GM18858 (cell line): ENCODE measurements around the gene CAMK1D.
"Not testable (repeated sequence)": the region's sequence is repeated elsewhere in the genome, so short reads cannot be mapped to it uniquely, and the experiment has no call there.

ENCODE experiments used
- ATAC-seq: cut with Tn5 transposase; IDR thresholded peaks from one replicate; pipeline ENCODE4 v1.9.1; 2021; ENCODE audit not compliant: unreplicated experiment

The CAMK1D gene

DNA sequence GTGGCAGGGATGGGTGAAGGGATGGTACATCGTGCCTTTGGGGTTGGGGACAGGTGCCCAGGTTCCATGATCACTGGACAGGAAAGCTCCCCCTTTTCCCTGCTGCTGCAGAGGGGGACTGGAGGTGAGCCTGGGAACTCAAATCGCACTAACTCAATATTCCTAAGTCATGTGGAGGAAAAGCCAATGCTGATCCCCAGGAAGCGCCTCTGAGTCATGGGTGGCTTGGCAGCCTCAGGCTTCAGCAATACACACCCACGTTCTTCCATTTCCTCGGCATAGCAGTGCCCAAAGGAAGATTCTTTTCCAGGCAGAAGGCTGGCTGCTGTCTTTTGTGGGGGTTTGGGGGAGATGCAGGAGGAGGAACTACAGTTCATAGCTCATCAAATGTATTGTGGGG is 486.4 kb downstream of the CAMK1D start:
- ATAC-seq = no peak

GRCh38 chr10:12838366-12838765 is 489.0 kb downstream of the CAMK1D start:
- ATAC-seq = no peak

DNA sequence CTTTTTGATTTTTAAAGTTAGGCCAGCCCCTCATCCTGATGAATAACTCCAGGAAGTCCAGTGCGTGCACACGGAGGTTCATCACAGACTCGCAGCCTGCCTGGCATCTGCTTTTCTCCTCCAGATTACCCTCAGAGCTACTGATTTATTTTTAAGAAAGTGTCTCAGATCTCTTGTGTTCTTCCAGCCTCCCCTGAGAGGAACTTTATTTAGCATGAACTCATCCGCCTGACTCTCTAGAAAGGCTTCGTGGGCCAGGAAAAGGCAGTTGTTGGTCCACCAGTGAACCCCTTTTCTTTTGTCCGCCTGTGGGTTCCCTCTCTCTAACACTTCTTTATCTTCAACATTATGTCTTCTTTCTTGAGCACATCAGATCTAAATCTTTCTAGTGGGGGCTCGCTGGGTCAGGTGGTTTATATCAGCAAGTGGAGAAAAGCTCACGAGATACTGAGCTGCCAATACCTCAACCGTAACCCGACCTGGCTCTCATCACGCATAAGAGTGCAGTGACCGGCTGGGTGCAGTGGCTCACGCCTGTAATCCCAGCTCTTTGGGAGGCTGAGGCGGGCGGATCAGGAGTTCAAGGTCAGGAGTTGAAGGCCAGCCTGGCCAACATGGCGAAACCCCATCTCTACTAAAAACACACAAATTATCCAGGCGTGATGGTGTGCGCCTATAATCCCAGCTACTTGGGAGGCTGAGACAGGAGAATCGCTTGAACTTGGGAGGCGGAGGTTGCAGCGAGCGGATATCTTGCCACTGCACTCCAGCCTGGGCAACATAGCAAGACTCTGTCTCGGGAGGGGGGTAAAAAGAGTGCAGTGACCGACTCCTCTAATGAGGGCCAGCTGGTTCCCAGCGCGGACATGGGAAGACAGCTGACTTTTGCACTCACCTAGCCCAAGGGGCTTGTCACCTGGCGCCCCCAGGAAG is 489.9 kb downstream of the CAMK1D start:
- ATAC-seq = no peak

DNA sequence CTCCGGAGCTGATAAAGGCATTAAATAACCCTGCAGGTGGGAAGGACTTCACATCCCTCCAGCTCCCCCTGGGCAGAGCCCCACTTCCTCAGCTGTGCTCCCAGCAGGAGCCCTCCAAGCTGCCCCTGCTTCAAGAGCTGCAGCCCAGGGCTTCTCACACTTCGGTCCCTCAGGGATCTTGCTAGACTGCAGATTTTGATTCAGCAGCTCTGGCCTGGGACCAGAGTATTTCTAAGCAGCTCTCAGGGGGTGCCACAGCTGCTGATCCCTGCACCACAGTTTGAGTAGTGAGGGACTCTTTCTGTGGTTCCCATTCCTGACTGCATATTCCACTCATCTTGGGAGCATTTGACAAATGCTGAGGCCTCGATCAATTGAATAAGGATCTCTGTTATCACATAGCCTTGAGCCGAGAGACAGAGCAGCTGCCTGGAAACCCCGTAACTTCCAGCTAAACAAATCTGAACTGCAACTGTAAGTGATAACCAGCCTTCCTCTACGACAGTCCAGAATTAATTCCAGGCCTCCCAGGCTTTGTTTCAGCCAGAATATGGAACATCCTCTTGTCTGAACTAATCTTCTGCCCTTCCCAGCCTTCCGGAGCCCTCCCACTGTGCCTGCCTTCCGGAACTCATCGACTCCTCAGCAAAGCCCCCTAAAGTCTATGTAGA is 490.7 kb downstream of the CAMK1D start:
- no peak for ATAC-seq

DNA sequence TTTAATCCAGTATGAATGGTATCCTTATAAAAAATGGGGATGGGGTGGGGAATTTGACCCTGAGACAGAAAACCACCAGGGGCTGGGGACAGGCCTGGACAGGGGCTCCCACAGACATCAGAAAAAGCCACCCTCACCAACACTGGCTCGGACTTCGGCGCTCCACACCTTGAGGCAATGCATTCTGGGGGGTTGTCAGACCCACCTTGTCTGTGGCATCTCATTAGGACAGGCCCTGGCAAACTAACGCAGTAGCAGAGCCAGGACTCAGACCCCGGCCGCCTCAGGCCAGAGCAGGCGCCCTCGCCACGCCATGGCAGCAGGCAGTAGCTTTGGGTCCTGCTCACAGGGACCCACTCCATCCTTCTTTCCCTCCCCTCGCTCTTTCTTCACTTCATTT is 492.1 kb downstream of the CAMK1D start:
- ATAC-seq = no peak

DNA sequence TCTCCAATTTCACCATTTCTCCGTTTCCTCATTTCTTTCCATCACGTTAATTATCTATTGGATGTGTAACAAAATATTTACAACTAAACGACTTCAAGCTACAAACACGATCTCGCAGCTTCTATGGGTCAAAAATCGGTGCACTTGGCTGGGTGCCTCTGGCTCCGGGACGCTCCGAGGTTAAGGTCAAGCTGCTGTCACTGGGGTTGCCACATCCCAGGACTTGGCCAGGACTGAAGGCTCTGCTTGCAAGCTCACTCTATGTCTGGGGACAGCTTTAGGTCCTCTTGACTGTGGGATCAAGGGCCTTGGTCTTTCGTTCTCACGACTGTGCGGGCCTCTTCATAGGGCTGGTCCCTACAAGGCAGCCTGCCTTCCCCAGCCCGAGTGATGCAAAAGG is 492.5 kb downstream of the CAMK1D start:
- no peak for ATAC-seq

GRCh38 chr10:12842310-12842709 is 493.0 kb downstream of the CAMK1D start:
- ATAC-seq = no peak

DNA sequence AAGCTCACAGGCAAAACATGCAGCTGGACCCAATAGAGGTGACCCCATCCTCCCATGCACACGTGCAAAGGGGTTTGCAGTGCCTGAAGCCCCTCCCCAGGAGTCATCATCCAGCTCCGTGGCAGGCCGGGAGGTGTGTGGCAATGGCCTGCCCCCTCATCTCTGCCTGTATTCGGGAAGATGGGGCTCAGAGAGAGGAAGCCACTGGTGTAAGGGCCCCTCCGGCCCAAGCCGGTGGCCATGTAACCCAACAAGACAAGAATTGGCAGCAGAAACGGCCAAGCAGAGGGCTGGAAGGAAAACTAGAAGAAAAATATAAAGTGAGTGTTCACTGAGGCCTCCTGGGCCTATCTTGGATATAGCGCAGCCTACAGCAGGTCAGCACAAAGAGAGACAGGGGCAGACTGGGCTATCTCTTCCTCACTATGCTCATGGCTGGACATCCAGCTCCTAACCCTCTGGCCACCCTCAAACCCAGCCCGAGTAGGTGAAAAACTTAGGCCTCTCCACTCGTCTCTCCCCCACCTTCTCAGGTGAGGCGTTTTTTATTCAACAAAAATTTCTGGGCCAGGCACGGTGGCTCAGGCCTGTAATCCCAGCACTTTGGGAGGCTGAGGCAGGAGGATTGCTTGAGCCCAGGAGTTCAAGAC is 494.1 kb downstream of the CAMK1D start:
- no peak for ATAC-seq

DNA sequence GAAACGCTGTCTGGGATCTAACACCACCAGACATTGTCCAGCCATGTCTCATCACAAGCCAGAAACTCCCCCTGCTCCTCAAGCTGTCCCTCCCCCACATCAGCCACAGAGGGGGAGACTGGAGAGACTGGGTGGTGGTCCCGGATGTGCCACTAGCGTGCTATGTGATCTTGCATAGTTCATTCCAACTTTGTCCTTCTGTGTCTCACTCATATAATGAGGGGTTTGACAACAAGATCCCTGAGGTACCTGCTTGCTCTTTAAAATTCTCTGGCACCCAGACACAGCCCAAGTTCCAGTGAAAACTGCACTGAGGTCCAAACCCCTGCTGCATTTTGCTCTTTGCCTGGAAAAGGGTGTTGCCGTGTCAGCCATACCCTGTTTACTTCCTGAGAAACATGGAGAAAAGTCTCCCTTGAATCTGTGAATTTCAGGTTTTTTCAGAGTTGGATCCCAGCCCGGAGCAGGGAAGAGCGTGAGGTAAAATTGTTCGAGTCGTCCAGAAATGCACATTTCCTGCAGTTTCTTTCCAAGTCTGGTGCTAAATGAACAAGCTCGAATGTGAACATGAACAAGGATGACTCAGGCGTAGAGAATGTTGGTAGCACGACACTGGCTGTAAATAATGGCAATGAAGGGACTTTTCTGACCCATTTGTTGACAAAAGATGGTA is 495.6 kb downstream of the CAMK1D start:
- no peak for ATAC-seq

GRCh38 chr10:12846718-12847117 is 497.4 kb downstream of the CAMK1D start:
- no peak for ATAC-seq

DNA sequence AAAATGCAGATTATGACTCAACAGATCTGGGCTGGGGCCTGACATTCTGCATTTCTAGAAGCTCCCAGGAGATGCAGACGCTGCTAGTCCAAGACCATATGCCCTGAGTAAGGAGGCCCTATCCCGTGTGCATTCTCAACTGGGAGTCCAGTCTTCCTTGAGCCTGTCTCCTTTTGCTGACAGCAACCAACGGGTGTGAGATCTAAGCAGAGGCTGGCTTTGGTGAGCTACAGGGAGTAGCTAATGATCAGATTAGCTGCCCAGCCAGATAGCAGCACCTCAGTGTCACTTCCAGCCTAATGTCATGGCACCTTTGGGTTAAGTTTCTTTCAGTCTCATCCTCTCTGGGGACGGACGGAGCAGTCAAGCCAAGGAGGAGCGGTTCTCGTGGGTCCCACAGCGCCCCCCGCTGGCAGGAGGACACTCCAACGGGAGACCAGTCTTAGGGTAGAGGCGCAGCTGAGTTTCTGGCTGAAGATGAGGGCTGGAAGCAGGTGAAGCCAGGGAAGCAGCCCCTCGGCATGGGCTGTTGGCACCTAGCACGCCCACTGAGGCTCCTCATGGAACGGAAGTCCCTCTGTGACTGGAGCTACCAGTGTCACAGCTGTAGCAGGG is 498.1 kb downstream of the CAMK1D start:
- ATAC-seq = no peak

DNA sequence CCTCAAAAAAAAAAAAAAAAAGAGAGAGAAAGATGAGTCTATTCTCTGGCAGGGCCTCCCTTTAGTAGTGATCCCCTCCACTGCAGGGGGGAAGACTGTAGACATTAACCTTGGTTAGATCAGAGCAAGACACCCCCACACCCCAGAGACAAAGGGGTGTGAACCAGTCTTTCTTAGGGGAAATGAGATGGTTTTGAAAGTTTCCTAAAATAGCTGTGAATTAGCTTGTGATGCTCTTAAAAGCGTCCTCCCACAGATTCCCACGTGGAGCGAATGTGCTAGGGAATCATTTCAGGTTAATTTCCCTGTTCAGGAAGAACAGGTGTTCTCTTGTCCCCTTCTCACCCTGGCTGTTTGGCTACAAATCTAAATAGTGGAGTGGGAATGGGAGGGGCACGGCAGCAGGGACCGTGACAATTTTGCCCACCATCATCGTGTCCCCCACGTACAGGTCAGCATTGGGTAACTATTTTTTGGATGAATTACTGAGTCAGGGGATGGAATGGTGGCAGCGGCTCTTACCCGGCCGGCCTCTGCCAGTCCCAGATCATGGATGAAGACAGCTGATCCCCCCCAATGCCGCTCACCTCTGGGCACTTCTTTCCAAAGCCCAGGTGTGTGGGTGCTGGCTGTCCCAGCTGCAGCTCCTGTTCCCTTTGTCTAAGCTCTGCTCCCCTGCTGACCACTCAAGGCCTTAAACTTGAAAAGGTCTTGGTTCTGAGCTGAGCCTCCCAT is 499.3 kb downstream of the CAMK1D start:
- ATAC-seq = no peak

- ATAC-seq = no peak
Measured at GRCh38 chr10:12849319-12850181, 500.2 kb downstream of the CAMK1D start.

DNA sequence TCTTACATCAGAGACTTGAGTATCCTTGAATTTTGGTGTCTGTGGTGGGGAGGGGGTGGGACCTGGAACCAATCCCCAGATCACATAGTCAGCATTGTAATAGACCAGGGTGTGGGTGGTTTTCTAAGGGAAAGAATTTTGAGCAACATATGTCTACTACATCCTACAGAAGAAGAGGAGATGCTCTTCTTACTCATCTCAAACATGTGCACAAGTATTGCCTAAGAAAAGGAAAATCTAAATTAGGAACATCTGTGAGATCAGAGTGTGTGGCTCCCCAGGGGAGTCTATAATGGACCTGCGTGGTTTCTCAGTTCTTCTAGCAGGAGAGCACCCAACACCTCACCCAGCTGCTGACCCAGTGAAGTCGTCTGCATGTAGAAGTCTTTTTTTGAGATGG is 503.3 kb downstream of the CAMK1D start:
- no peak for ATAC-seq

DNA sequence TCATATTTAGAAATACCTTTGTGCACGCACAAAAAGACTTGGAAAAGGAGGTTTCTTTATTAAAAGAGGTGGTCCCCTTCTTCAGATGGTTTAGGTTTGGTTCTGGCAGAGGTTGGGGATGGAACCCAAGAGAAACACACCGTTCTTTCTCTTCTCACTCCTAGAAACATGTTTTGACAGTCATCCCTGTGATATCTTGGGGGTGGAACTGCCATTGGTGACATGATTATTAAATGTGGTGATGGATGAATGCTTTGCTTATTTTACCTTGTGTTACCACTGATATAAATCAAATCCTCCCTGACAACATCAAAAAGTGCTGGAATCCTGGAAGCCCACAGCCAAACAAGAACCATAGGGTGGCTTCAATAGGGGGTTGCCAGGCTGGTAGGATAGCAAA is 505.6 kb downstream of the CAMK1D start:
- no peak for ATAC-seq

DNA sequence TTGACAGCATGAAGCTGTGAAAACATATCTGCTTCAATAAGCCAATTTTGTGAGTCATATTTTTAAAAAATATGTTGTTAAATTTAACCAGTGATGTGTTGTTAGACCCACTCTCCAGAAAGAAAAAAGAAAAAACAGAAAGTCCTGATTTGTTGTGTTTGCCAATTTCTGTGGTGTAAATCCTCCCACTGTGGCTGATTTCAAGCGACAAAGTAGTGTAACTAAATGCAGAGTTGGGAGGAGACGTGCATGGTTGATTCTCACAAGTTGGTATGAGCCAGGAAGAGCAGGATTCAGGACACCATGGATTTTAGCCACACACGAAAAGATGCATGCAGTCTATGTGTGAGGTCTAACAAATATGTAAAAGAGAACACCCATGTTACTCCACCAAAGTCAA is 513.1 kb downstream of the CAMK1D start:
- ATAC-seq = no peak

GRCh38 chr10:12865515-12865914 is 516.2 kb downstream of the CAMK1D start:
- ATAC-seq = not testable (repeated sequence)

- ATAC-seq = no peak
Measured at GRCh38 chr10:12868229-12868628, 518.9 kb downstream of the CAMK1D start.

DNA sequence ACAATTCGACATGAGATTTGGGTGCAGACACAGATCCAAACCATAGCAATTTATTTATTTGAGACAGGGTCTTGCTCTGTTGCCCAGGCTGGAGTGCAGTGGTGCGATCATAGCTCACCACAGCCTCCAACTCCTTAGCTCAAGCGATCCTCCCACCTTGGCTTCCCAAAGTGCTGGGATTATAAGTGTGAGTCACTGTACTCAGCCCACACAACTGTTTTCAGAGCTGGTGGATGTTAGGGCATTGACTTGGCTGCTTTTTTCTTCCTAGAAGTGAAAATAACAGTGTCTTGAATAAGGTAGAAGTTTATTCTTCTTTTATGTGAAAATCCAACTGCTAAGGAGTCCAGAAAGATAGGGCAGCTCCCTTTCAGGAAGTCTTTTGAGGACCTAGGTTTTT is 520.1 kb downstream of the CAMK1D start:
- ATAC-seq = no peak
